GM23338 (cell line): ENCODE results near the gene TESMIN. TPM values are rescaled to one million over a fixed set of nuclear protein-coding genes. Genes with fewer than 3 reads are reported as not detected.

Source experiments
- ATAC-seq: fragments of 200-7000 bp; cut with Tn5 transposase; 3 replicates; pipeline ENCODE4 v1.9.1; 2020
- DNase-seq: peaks from one replicate; pipeline ENCODE4 v3.0.0-alpha.2; 2015; ENCODE audit warnings: low spot score
- H2AFZ ChIP-seq: fragments of 200-600 bp; sonication (generic); 2 replicates; pipeline ENCODE4 v1.8.0; 2016; ENCODE audit warnings: antibody characterized with exemption, mild to moderate bottlenecking, moderate library complexity
- H3F3A ChIP-seq: fragments of 200-600 bp; sonication (generic); replicated peaks from 2 replicates; pipeline ENCODE4 v1.8.0; 2017; ENCODE audit warnings: antibody characterized with exemption, mixed run types, low read depth
- H3K27ac ChIP-seq: fragments of 200-600 bp; sonication (generic); 2 replicates; pipeline ENCODE4 v1.6.1; 2016; ENCODE audit warnings: low read depth
- H3K27me3 ChIP-seq: fragments of 200-600 bp; sonication (generic); 2 replicates; pipeline ENCODE4 v1.8.0; 2016; ENCODE audit warnings: mild to moderate bottlenecking, mixed run types, moderate library complexity; ENCODE audit not compliant: insufficient read depth
- H3K36me3 ChIP-seq: fragments of 200-600 bp; sonication (generic); 2 replicates; pipeline ENCODE4 v1.8.0; 2016; ENCODE audit warnings: mild to moderate bottlenecking; ENCODE audit not compliant: insufficient read depth
- H3K4me1 ChIP-seq: fragments of 200-600 bp; sonication (generic); 2 replicates; pipeline ENCODE4 v1.8.0; 2016; ENCODE audit warnings: mild to moderate bottlenecking, moderate library complexity; ENCODE audit not compliant: insufficient read depth
- H3K4me2 ChIP-seq: fragments of 200-600 bp; sonication (generic); 2 replicates; pipeline ENCODE4 v1.7.1; 2017; ENCODE audit warnings: mixed run types
- H3K4me3 ChIP-seq: fragments of 200-600 bp; sonication (generic); 2 replicates; pipeline ENCODE4 v1.6.1; 2016; ENCODE audit warnings: mixed run types
- H3K79me2 ChIP-seq: fragments of 200-600 bp; sonication (generic); replicated peaks from 2 replicates; pipeline ENCODE4 v1.8.0; 2017; ENCODE audit warnings: mild to moderate bottlenecking; ENCODE audit not compliant: insufficient read depth
- H3K9me2 ChIP-seq: fragments of 200-600 bp; sonication (generic); 2 replicates; pipeline ENCODE4 v1.8.0; 2017; ENCODE audit not compliant: insufficient read depth
- H4K20me1 ChIP-seq: fragments of 200-600 bp; sonication (generic); replicated peaks from 2 replicates; pipeline ENCODE4 v1.8.0; 2017; ENCODE audit warnings: mild to moderate bottlenecking; ENCODE audit not compliant: insufficient read depth
- H3K27ac Mint-ChIP-seq: 2 replicates; pipeline ENCODE4 v1.8.0; 2020; ENCODE audit warnings: inconsistent platforms, mild to moderate bottlenecking, moderate library complexity, mixed read lengths
- H3K27me3 Mint-ChIP-seq: 3 replicates; pipeline ENCODE4 v1.8.0; 2022; ENCODE audit warnings: low read depth, mild to moderate bottlenecking, moderate library complexity, mixed read lengths, inconsistent platforms; ENCODE audit not compliant: insufficient read depth, poor library complexity
- H3K36me3 Mint-ChIP-seq: 3 replicates; pipeline ENCODE4 v1.8.0; 2021; ENCODE audit warnings: low read depth, mild to moderate bottlenecking, inconsistent platforms, moderate library complexity, mixed read lengths
- H3K4me1 Mint-ChIP-seq: 3 replicates; pipeline ENCODE4 v1.8.0; 2020; ENCODE audit warnings: mild to moderate bottlenecking, inconsistent platforms, mixed read lengths
- H3K4me3 Mint-ChIP-seq: 3 replicates; pipeline ENCODE4 v1.8.0; 2021; ENCODE audit warnings: moderate library complexity, mild to moderate bottlenecking, inconsistent platforms, mixed read lengths
- H3K9me3 Mint-ChIP-seq: 3 replicates; pipeline ENCODE4 v1.8.0; 2020; ENCODE audit warnings: moderate library complexity, mild to moderate bottlenecking, inconsistent platforms, mixed read lengths
- CREB1 ChIP-seq: fragments of 250-450 bp; sonication (Bioruptor Pico); IDR thresholded peaks from 2 replicates; pipeline ENCODE4 v1.5.0; 2020; ENCODE audit warnings: low read depth, mild to moderate bottlenecking, moderate library complexity
- ETS1 ChIP-seq: IDR thresholded peaks from 2 replicates; pipeline ENCODE4 v1.6.1; 2016; ENCODE audit warnings: antibody characterized with exemption
- EZH2 ChIP-seq: fragments of 200-600 bp; sonication (generic); IDR thresholded peaks from one replicate; pipeline ENCODE4 v1.8.0; 2017; ENCODE audit warnings: antibody characterized with exemption, mild to moderate bottlenecking, low read depth; ENCODE audit not compliant: unreplicated experiment
- EZH2phosphoT487 ChIP-seq: fragments of 200-600 bp; sonication (generic); IDR thresholded peaks from one replicate; pipeline ENCODE4 v1.8.1; 2018; ENCODE audit warnings: antibody characterized with exemption; ENCODE audit not compliant: unreplicated experiment
- JUNB ChIP-seq: IDR thresholded peaks from one replicate; pipeline ENCODE4 v1.6.1; 2016; ENCODE audit warnings: antibody characterized with exemption; ENCODE audit not compliant: unreplicated experiment
- NANOG ChIP-seq: IDR thresholded peaks from 2 replicates; pipeline ENCODE4 v1.6.1; 2016; ENCODE audit warnings: antibody characterized with exemption, borderline replicate concordance
- POLR2AphosphoS5 ChIP-seq: IDR thresholded peaks from 2 replicates; pipeline ENCODE4 v1.6.1; 2016; ENCODE audit warnings: antibody characterized with exemption, low read depth
- STAT1 ChIP-seq: IDR thresholded peaks from one replicate; pipeline ENCODE4 v1.6.1; 2016; ENCODE audit warnings: antibody characterized with exemption; ENCODE audit not compliant: unreplicated experiment
- ZNF114 ChIP-seq: fragments of 250-450 bp; sonication (Bioruptor Pico); IDR thresholded peaks from 2 replicates; pipeline ENCODE4 v1.5.0; 2020; ENCODE audit warnings: mild to moderate bottlenecking, moderate library complexity
- ZNF331 ChIP-seq: fragments of 250-450 bp; sonication (Bioruptor Pico); IDR thresholded peaks from 2 replicates; pipeline ENCODE4 v1.5.0; 2020; ENCODE audit warnings: low read depth, mild to moderate bottlenecking, moderate library complexity
- polyA plus RNA-seq: library from polyadenylated mRNA; unstranded; fragments of >200 nt; fragmentation: Nextera tagmentation; extraction: Ambion mirVana; gene quantifications from 2 replicates; pipeline ENCODE4 v1.2.1, GENCODE V29; 2016
- total RNA-seq: library from RNA; depleted of rRNA; stranded (reverse); fragments of >200 nt; shearing (Covaris generic); gene quantifications from 2 replicates; pipeline ENCODE4 v1.2.3, GENCODE V29; 2014
- TF ChIP-seq, protein P1 (sequence below), 2 experiments: fragments of 200-600 bp in 1 of 2; sonication (generic) in 1 of 2; conservative IDR thresholded peaks; 2 replicates each; pipeline versions ENCODE4 v1.5.1 to v1.6.1; 2016 to 2017; ENCODE audit warnings: antibody characterized with exemption in 2 of 2, low read depth in 2 of 2, mild to moderate bottlenecking in 2 of 2, moderate library complexity in 1 of 2
- TF ChIP-seq, protein P2 (sequence below): IDR thresholded peaks from one replicate; pipeline ENCODE4 v1.6.1; 2018; ENCODE audit warnings: antibody characterized with exemption; ENCODE audit not compliant: unreplicated experiment
- TF ChIP-seq, protein P3 (sequence below): fragments of 250-450 bp; sonication (Bioruptor Pico); IDR thresholded peaks from 2 replicates; pipeline ENCODE4 v1.5.0; 2020; ENCODE audit warnings: mild to moderate bottlenecking, moderate library complexity

The TESMIN gene
- total and polyA plus RNA-seq, 2 experiments from 2014 or later: 54.5 to 64.6 TPM

- peaks cover 10% of the 10 kb centered on the region; the same call in 1 of the 3 replicates for H3K9me3 Mint-ChIP-seq
- ATAC-seq (no peak), DNase-seq (no peak)
- 0 out of 2 replicates have a peak, but pooled peaks cover 4% of the 10 kb centered on the region for H3K9me2 ChIP-seq
- H3K4me1 Mint-ChIP-seq: peaks cover 3% of the 10 kb centered on the region
- H3K4me3 Mint-ChIP-seq: no peak overlapping the region
- H3K36me3 ChIP-seq: no peaks in the 10 kb centered on the region
- no peak overlapping the region for H3K4me2 ChIP-seq
- no peaks in the 10 kb centered on the region for H3K27me3 ChIP-seq
- H3K27ac Mint-ChIP-seq: no peak overlapping the region
- no peak overlapping the region for H3K4me3 ChIP-seq
- H3K36me3 Mint-ChIP-seq: peaks cover 19% of the 10 kb centered on the region
- H3K27ac ChIP-seq: no peak overlapping the region
- TF ChIP-seq POLR2AphosphoS5 (no peak), ZNF114 (CRISPR knock-in tag) (no peak), CREB1 (CRISPR knock-in tag) (no peak), STAT1 (no peak), ZNF331 (CRISPR knock-in tag) (no peak), EZH2 (no peak), EZH2phosphoT487 (no peak), NANOG (no peak), JUNB (no peak), ETS1 (no peak)
- TF ChIP-seq, protein P1, sequence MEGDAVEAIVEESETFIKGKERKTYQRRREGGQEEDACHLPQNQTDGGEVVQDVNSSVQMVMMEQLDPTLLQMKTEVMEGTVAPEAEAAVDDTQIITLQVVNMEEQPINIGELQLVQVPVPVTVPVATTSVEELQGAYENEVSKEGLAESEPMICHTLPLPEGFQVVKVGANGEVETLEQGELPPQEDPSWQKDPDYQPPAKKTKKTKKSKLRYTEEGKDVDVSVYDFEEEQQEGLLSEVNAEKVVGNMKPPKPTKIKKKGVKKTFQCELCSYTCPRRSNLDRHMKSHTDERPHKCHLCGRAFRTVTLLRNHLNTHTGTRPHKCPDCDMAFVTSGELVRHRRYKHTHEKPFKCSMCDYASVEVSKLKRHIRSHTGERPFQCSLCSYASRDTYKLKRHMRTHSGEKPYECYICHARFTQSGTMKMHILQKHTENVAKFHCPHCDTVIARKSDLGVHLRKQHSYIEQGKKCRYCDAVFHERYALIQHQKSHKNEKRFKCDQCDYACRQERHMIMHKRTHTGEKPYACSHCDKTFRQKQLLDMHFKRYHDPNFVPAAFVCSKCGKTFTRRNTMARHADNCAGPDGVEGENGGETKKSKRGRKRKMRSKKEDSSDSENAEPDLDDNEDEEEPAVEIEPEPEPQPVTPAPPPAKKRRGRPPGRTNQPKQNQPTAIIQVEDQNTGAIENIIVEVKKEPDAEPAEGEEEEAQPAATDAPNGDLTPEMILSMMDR (conservative IDR thresholded peaks at IDR 0.05; ENCODE audit: low read depth in 2 of 2): no peak
- TF ChIP-seq, protein P2, sequence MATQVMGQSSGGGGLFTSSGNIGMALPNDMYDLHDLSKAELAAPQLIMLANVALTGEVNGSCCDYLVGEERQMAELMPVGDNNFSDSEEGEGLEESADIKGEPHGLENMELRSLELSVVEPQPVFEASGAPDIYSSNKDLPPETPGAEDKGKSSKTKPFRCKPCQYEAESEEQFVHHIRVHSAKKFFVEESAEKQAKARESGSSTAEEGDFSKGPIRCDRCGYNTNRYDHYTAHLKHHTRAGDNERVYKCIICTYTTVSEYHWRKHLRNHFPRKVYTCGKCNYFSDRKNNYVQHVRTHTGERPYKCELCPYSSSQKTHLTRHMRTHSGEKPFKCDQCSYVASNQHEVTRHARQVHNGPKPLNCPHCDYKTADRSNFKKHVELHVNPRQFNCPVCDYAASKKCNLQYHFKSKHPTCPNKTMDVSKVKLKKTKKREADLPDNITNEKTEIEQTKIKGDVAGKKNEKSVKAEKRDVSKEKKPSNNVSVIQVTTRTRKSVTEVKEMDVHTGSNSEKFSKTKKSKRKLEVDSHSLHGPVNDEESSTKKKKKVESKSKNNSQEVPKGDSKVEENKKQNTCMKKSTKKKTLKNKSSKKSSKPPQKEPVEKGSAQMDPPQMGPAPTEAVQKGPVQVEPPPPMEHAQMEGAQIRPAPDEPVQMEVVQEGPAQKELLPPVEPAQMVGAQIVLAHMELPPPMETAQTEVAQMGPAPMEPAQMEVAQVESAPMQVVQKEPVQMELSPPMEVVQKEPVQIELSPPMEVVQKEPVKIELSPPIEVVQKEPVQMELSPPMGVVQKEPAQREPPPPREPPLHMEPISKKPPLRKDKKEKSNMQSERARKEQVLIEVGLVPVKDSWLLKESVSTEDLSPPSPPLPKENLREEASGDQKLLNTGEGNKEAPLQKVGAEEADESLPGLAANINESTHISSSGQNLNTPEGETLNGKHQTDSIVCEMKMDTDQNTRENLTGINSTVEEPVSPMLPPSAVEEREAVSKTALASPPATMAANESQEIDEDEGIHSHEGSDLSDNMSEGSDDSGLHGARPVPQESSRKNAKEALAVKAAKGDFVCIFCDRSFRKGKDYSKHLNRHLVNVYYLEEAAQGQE: no peak
- TF ChIP-seq, protein P3, sequence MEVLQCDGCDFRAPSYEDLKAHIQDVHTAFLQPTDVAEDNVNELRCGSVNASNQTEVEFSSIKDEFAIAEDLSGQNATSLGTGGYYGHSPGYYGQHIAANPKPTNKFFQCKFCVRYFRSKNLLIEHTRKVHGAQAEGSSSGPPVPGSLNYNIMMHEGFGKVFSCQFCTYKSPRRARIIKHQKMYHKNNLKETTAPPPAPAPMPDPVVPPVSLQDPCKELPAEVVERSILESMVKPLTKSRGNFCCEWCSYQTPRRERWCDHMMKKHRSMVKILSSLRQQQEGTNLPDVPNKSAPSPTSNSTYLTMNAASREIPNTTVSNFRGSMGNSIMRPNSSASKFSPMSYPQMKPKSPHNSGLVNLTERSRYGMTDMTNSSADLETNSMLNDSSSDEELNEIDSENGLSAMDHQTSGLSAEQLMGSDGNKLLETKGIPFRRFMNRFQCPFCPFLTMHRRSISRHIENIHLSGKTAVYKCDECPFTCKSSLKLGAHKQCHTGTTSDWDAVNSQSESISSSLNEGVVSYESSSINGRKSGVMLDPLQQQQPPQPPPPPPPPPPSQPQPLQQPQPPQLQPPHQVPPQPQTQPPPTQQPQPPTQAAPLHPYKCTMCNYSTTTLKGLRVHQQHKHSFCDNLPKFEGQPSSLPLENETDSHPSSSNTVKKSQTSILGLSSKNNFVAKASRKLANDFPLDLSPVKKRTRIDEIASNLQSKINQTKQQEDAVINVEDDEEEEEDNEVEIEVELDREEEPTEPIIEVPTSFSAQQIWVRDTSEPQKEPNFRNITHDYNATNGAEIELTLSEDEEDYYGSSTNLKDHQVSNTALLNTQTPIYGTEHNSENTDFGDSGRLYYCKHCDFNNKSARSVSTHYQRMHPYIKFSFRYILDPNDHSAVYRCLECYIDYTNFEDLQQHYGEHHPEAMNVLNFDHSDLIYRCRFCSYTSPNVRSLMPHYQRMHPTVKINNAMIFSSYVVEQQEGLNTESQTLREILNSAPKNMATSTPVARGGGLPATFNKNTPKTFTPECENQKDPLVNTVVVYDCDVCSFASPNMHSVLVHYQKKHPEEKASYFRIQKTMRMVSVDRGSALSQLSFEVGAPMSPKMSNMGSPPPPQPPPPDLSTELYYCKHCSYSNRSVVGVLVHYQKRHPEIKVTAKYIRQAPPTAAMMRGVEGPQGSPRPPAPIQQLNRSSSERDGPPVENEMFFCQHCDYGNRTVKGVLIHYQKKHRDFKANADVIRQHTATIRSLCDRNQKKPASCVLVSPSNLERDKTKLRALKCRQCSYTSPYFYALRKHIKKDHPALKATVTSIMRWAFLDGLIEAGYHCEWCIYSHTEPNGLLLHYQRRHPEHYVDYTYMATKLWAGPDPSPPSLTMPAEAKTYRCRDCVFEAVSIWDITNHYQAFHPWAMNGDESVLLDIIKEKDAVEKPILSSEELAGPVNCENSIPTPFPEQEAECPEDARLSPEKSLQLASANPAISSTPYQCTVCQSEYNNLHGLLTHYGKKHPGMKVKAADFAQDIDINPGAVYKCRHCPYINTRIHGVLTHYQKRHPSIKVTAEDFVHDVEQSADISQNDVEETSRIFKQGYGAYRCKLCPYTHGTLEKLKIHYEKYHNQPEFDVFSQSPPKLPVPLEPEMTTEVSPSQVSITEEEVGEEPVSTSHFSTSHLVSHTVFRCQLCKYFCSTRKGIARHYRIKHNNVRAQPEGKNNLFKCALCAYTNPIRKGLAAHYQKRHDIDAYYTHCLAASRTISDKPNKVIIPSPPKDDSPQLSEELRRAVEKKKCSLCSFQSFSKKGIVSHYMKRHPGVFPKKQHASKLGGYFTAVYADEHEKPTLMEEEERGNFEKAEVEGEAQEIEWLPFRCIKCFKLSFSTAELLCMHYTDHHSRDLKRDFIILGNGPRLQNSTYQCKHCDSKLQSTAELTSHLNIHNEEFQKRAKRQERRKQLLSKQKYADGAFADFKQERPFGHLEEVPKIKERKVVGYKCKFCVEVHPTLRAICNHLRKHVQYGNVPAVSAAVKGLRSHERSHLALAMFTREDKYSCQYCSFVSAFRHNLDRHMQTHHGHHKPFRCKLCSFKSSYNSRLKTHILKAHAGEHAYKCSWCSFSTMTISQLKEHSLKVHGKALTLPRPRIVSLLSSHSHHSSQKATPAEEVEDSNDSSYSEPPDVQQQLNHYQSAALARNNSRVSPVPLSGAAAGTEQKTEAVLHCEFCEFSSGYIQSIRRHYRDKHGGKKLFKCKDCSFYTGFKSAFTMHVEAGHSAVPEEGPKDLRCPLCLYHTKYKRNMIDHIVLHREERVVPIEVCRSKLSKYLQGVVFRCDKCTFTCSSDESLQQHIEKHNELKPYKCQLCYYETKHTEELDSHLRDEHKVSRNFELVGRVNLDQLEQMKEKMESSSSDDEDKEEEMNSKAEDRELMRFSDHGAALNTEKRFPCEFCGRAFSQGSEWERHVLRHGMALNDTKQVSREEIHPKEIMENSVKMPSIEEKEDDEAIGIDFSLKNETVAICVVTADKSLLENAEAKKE (CRISPR knock-in tag): no peak
- no peaks in the 10 kb centered on the region for H4K20me1 ChIP-seq
- H3F3A ChIP-seq: no peaks in the 10 kb centered on the region
- no peaks in the 10 kb centered on the region; the same call in 1 of the 2 replicates for H3K4me1 ChIP-seq
- no peaks in the 10 kb centered on the region for H3K79me2 ChIP-seq
- H2AFZ ChIP-seq: no peak overlapping the region
- peaks cover 2% of the 10 kb centered on the region for H3K27me3 Mint-ChIP-seq
Measured at GRCh38 chr11:68721075-68721474, 30.2 kb downstream of the TESMIN start.
